Kidney (tissue), 14 donors: ENCODE results near the gene WFIKKN2. TPM values are rescaled to one million over a fixed set of nuclear protein-coding genes. Genes with fewer than 3 reads are reported as not detected.

Experiments used
- DNase-seq, 5 donors: peaks; one replicate each; pipeline ENCODE4 v3.0.0-alpha.2; 2013 to 2020
- FAIRE-seq: peaks from 2 replicates; lab custom pipeline; 2012; peaks lifted over from hg19 to GRCh38; lab: Jason Lieb, UNC
- H3K27ac ChIP-seq, 2 donors: one replicate each; pipeline ENCODE4 v1.7.0; 2013; ENCODE audit warnings: low read depth in 2 of 2, low read length in 2 of 2, inconsistent platforms in 1 of 2
- H3K27me3 ChIP-seq: one replicate; pipeline ENCODE4 v1.7.1; 2013; ENCODE audit warnings: low read length, inconsistent platforms; ENCODE audit not compliant: control insufficient read depth, insufficient read depth
- H3K36me3 ChIP-seq, 3 donors: one replicate each; pipeline versions ENCODE4 v1.7.0 to v1.7.1; 2013; ENCODE audit warnings: low read length in 3 of 3, control low read depth in 1 of 3, inconsistent platforms in 1 of 3; ENCODE audit not compliant: insufficient read depth in 3 of 3, control insufficient read depth in 2 of 3
- H3K4me1 ChIP-seq, 3 donors: one replicate each; pipeline versions ENCODE4 v1.7.0 to v1.7.1; 2013; ENCODE audit warnings: low read length in 3 of 3, inconsistent platforms in 1 of 3, low read depth in 1 of 3; ENCODE audit not compliant: control insufficient read depth in 2 of 3, insufficient read depth in 2 of 3
- H3K4me3 ChIP-seq, 3 donors: one replicate each; pipeline versions ENCODE4 v1.7.0 to v1.8.1; 2013; ENCODE audit warnings: low read length in 3 of 3, control low read depth in 1 of 3, inconsistent platforms in 1 of 3
- H3K9ac ChIP-seq, 3 donors: one replicate each; pipeline versions ENCODE4 v1.7.0 to v1.7.1; 2013; ENCODE audit warnings: low read length in 3 of 3, control low read depth in 1 of 3, inconsistent platforms in 1 of 3
- H3K9me3 ChIP-seq, 3 donors: one replicate each; pipeline versions ENCODE4 v1.7.0 to v1.7.1; 2013; ENCODE audit warnings: low read length in 3 of 3, control low read depth in 1 of 3, inconsistent platforms in 1 of 3; ENCODE audit not compliant: control insufficient read depth in 2 of 3, insufficient read depth in 1 of 3
- CTCF ChIP-seq: IDR thresholded peaks from 3 replicates; pipeline ENCODE4 v1.5.1; 2012; ENCODE audit warnings: mild to moderate bottlenecking, moderate library complexity, borderline replicate concordance; ENCODE audit not compliant: insufficient read depth; ENCODE audit errors: extremely low read depth
- intact Hi-C: fragments of 100-400 bp; cut with DNase I; formaldehyde crosslinking; loops from one replicate; pipeline ENCODE4 v1.11.1; 2022
- polyA plus RNA-seq: library from polyadenylated mRNA; stranded (reverse); fragments of 350-450 nt; fragmentation: Illumina TruSeq; extraction: RNeasy Lipid Tissue Mini Kit (QIAGEN cat#74804); gene quantifications from one replicate; pipeline ENCODE4 v1.2.3, GENCODE V29; 2014; ENCODE audit warnings: low read depth, low replicate concordance; ENCODE audit not compliant: insufficient read depth
- total RNA-seq: library from RNA; stranded (reverse); fragmentation: NEBNext Ultra II Directional; extraction: Animal tissue kit (Norgen Biotek cat#: 25700); gene quantifications from one replicate; pipeline ENCODE4 v1.2.1, GENCODE V29; 2021
- donor health status: control.
- donor health status: control.
- donor health status: control.
- donor health status: control.
- donor health status: control.
- donor health status: DM: yes; HTN: yes; CAD: no.
- donor health status: Normal renal cell carcinoma (clear cell type).

The WFIKKN2 gene
- total and polyA plus RNA-seq, 2 donors from 2014 or later = 0.09 TPM; not detected in 1

GRCh38 chr17:50840311-50840851, 5.0 kb downstream of the WFIKKN2 start:
- no peaks in the 10 kb centered on the region for H3K9me3 ChIP-seq
- TF ChIP-seq CTCF = no peak
- intact Hi-C loops = loop anchor here (5.0 to 10.0 kb wide), 2 partner anchors 58 to 296 kb away; partner anchors contain the start of gene SPATA20
- DNase-seq (peak in 2 of 5 donors; percentile 48 to 52), FAIRE-seq (no peak)
- H3K9ac ChIP-seq = no peak overlapping the region
- H3K27me3 ChIP-seq = no peaks in the 10 kb centered on the region
- no peaks in the 10 kb centered on the region for H3K4me1 ChIP-seq
- no peak overlapping the region for H3K4me3 ChIP-seq
- H3K27ac ChIP-seq = no peak overlapping the region
- H3K36me3 ChIP-seq = no peaks in the 10 kb centered on the region

GRCh38 chr17:50841277-50841948, 6.0 kb downstream of the WFIKKN2 start:
- no peak overlapping the region for H3K27ac ChIP-seq
- H3K4me3 ChIP-seq = no peak overlapping the region
- DNase-seq = peak in 1 of 5 donors; percentile 14
- FAIRE-seq = no peak
- no peaks in the 10 kb centered on the region for H3K27me3 ChIP-seq
- H3K9ac ChIP-seq = peak overlapping the region in 1 of 3 donors; percentile 22
- intact Hi-C loops = loop anchor here (5.0 to 10.0 kb wide), 2 partner anchors 59 to 297 kb away; partner anchors contain the start of gene SPATA20
- H3K9me3 ChIP-seq = no peaks in the 10 kb centered on the region
- H3K4me1 ChIP-seq = no peaks in the 10 kb centered on the region
- H3K36me3 ChIP-seq = no peaks in the 10 kb centered on the region
- no peak for TF ChIP-seq CTCF

GRCh38 chr17:50841949-50842354, 6.6 kb downstream of the WFIKKN2 start:
- Histone ChIP-seq H3K9ac (peak overlapping the region in 1 of 3 donors; percentile 22), H3K27me3 (no peaks in the 10 kb centered on the region), H3K27ac (no peak overlapping the region), H3K9me3 (no peaks in the 10 kb centered on the region), H3K36me3 (no peaks in the 10 kb centered on the region), H3K4me1 (no peaks in the 10 kb centered on the region), H3K4me3 (no peak overlapping the region)
- no peak for FAIRE-seq
- intact Hi-C loops = loop anchor here (5.0 to 10.0 kb wide), 2 partner anchors 60 to 297 kb away; partner anchors contain the start of gene SPATA20
- peak; percentile 80 for TF ChIP-seq CTCF
- DNase-seq = peak in 4 of 5 donors; percentile 82 to 87 (median 84)
